K562 (cell line): Measurements from ENCODE around the gene PDIA2. TPM values are rescaled to one million over a fixed set of nuclear protein-coding genes. Genes with fewer than 3 reads are reported as not detected.
A peak's percentile ranks its signal among the peaks of the same experiment; 100 is the strongest.

Experiments
- CREB1 ChIP-seq, 2 experiments: sonication (generic) in 1 of 2; formaldehyde crosslinking in 1 of 2; IDR thresholded peaks; 2 replicates each; pipeline versions ENCODE4 v1.6.1 to v1.8.0; 2012 to 2022; ENCODE audit warnings: inconsistent platforms in 1 of 2, mild to moderate bottlenecking in 1 of 2, missing genetic modification reagents in 1 of 2, moderate library complexity in 1 of 2
- CUX1 ChIP-seq: fragments of 200-800 bp; sonication (Bioruptor generic); IDR thresholded peaks from 2 replicates; pipeline ENCODE4 v1.6.1; 2016; ENCODE audit warnings: missing genetic modification characterization, missing compliant biosample characterization
- MEF2D ChIP-seq: conservative IDR thresholded peaks from 2 replicates; pipeline ENCODE4 v1.6.1; 2016; ENCODE audit warnings: low read depth, missing genetic modification characterization, missing compliant biosample characterization
- MNT ChIP-seq, 2 experiments: fragments of 450-650 bp; conservative IDR thresholded peaks; 2 replicates each; pipeline ENCODE4 v1.6.1; 2017; ENCODE audit warnings: mild to moderate bottlenecking in 2 of 2, moderate library complexity in 2 of 2
- NR2F6 ChIP-seq: fragments of 450-650 bp; formaldehyde crosslinking; IDR thresholded peaks from 2 replicates; pipeline ENCODE4 v1.4.0; 2020; ENCODE audit warnings: mild to moderate bottlenecking
- RBFOX2 ChIP-seq: fragments of 200-400 bp; formaldehyde crosslinking; IDR thresholded peaks from 2 replicates; pipeline ENCODE4 v1.6.1; 2017; ENCODE audit warnings: low read depth, mild to moderate bottlenecking, low read length, moderate library complexity
- SMAD4 ChIP-seq: fragments of 250-450 bp; sonication (Bioruptor Pico); conservative IDR thresholded peaks from 2 replicates; pipeline ENCODE4 v1.8.0; 2021; ENCODE audit warnings: inconsistent platforms, mild to moderate bottlenecking, moderate library complexity
- TEAD2 ChIP-seq: fragments of 450-650 bp; IDR thresholded peaks from 2 replicates; pipeline ENCODE4 v1.6.1; 2016; ENCODE audit warnings: missing genetic modification characterization, control low read depth, missing compliant biosample characterization
- ZNF583 ChIP-seq: fragments of 250-450 bp; sonication (Bioruptor Pico); IDR thresholded peaks from 2 replicates; pipeline ENCODE4 v1.4.0; 2020
- polyA plus RNA-seq, 8 experiments: library from polyadenylated mRNA; depleted of rRNA in 4 of 8; stranded (reverse) in 5 of 8; unstranded in 3 of 8; fragments of >200 nt; fragmentation: Nextera tagmentation in 2 of 8; fragmentation: Illumina TruSeq in 1 of 8; extraction: Ambion mirVana in 2 of 8; extraction: Trizol in 1 of 8; gene quantifications; 2 replicates each; pipeline versions ENCODE4 v1.2.1 to v1.2.3, GENCODE V29; 2011 to 2014; ENCODE audit warnings: inconsistent platforms in 1 of 8, missing spikeins in 1 of 8
- total RNA-seq, 7 experiments: library from RNA; depleted of rRNA in 6 of 7; stranded (reverse); fragments of >200 nt in 6 of 7; fragmentation: Illumina TruSeq in 2 of 7; extraction: Trizol in 2 of 7; gene quantifications; 2 replicates each; pipeline versions ENCODE4 v1.2.1 to v1.2.3, GENCODE V29; 2011 to 2021; ENCODE audit warnings: low replicate concordance in 1 of 7
- TF ChIP-seq, protein P1 (sequence below): fragments of 450-650 bp; IDR thresholded peaks from 2 replicates; pipeline ENCODE4 v1.7.0; 2016; ENCODE audit warnings: borderline replicate concordance
- TF ChIP-seq, protein P2 (sequence below): fragments of 450-650 bp; formaldehyde crosslinking; IDR thresholded peaks from 2 replicates; pipeline ENCODE4 v1.4.0; 2020; ENCODE audit warnings: mild to moderate bottlenecking, mixed read lengths

Gene PDIA2
- total and polyA plus RNA-seq, 9 of the 15 experiments (the other 6 are each of a cell fraction or from before 2014, with no cell fraction given): 0.13 to 0.92 (median 0.23) TPM; not detected in 4

GRCh38 chr16:324451-325334 is 41.7 kb downstream of the PDIA2 start (continued):
- TF ChIP-seq, protein P1, sequence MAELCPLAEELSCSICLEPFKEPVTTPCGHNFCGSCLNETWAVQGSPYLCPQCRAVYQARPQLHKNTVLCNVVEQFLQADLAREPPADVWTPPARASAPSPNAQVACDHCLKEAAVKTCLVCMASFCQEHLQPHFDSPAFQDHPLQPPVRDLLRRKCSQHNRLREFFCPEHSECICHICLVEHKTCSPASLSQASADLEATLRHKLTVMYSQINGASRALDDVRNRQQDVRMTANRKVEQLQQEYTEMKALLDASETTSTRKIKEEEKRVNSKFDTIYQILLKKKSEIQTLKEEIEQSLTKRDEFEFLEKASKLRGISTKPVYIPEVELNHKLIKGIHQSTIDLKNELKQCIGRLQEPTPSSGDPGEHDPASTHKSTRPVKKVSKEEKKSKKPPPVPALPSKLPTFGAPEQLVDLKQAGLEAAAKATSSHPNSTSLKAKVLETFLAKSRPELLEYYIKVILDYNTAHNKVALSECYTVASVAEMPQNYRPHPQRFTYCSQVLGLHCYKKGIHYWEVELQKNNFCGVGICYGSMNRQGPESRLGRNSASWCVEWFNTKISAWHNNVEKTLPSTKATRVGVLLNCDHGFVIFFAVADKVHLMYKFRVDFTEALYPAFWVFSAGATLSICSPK: no peak
- TF ChIP-seq MEF2D (tag) (0 out of 2 replicates have a peak, but pooled peaks have one; percentile 58), ZNF583 (no peak), SMAD4 (CRISPR knock-in tag) (peak; percentile 87), CREB1 (IDR thresholded peaks at IDR 0.05) (peak; percentile 70; the same call in 1 of the 2 replicates), CREB1 (CRISPR knock-in tag; IDR thresholded peaks at IDR 0.05) (peak; percentile 45; the same call in 1 of the 2 replicates), NR2F6 (CRISPR knock-in tag) (no peak), MNT (conservative IDR thresholded peaks at IDR 0.05) (peak; percentile 93 to 97), TEAD2 (tag) (no peak), RBFOX2 (peak; percentile 38; the same call in 1 of the 2 replicates), CUX1 (peak; percentile 36; the same call in 1 of the 2 replicates)
- TF ChIP-seq, protein P2, sequence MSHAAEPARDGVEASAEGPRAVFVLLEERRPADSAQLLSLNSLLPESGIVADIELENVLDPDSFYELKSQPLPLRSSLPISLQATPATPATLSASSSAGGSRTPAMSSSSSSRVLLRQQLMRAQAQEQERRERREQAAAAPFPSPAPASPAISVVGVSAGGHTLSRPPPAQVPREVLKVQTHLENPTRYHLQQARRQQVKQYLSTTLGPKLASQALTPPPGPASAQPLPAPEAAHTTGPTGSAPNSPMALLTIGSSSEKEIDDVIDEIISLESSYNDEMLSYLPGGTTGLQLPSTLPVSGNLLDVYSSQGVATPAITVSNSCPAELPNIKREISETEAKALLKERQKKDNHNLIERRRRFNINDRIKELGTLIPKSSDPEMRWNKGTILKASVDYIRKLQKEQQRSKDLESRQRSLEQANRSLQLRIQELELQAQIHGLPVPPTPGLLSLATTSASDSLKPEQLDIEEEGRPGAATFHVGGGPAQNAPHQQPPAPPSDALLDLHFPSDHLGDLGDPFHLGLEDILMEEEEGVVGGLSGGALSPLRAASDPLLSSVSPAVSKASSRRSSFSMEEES (CRISPR knock-in tag): peak; percentile 43
